OCI-LY1 (cell line): Measurements from ENCODE around the gene GALNT18.

ENCODE experiments used
- CTCF ChIP-seq: fragments of 200-600 bp; sonication (generic), shearing (Covaris generic); IDR thresholded peaks from 2 replicates; pipeline ENCODE4 v1.5.1; 2017; ENCODE audit warnings: mild to moderate bottlenecking, antibody characterized with exemption, low read length, moderate library complexity, mixed read lengths
- EZH2 ChIP-seq: fragments of 200-600 bp; sonication (generic), shearing (Covaris generic); IDR thresholded peaks from 2 replicates; pipeline ENCODE4 v1.8.0; 2017; ENCODE audit warnings: borderline replicate concordance, mixed run types, mild to moderate bottlenecking, antibody characterized with exemption, low read length, moderate library complexity, mixed read lengths

GRCh38 chr11:11329062-11329806 is 292.6 kb downstream of the GALNT18 start:
- TF ChIP-seq CTCF (no peak), EZH2 (no peak)
